B cell (primary cell): Measurements from ENCODE around the gene BCL3. TPM values are rescaled to one million over a fixed set of nuclear protein-coding genes. Genes with fewer than 3 reads are reported as not detected.

Experiments
- ATAC-seq: fragments of 200-7000 bp; cut with Tn5 transposase; one replicate; pipeline ENCODE4 v1.10.0; 2021; ENCODE audit warnings: low read depth, mild to moderate bottlenecking, moderate number of reproducible peaks, moderate library complexity
- CTCF ChIA-PET: fragments of 350-600 bp; sonication (Branson Sonifier 250); formaldehyde crosslinking; loops from one replicate; lab custom pipeline; 2021; ENCODE audit warnings: antibody characterized with exemption, inconsistent platforms; lab: Charles Lee
- POLR2A ChIA-PET: fragments of 350-600 bp; sonication (Branson Sonifier 250); formaldehyde crosslinking; loops from one replicate; lab custom pipeline; 2021; ENCODE audit warnings: antibody characterized with exemption; lab: Charles Lee
- DNase-seq: peaks from one replicate; pipeline ENCODE4 v3.0.0; 2013
- H2AFZ ChIP-seq: 2 replicates; pipeline ENCODE4 v1.6.1; 2012; ENCODE audit warnings: mild to moderate bottlenecking, low read depth, low read length; ENCODE audit not compliant: insufficient read depth, poor library complexity, severe bottlenecking
- H3K27ac ChIP-seq, 2 donors: 1 replicate in 1 of 2; 2 replicates in 1 of 2; pipeline ENCODE4 v1.5.1; 2012 to 2013; ENCODE audit warnings: low read length in 2 of 2, mild to moderate bottlenecking in 2 of 2, moderate library complexity in 1 of 2
- H3K27me3 ChIP-seq, 4 experiments: fragments of 200-600 bp in 1 of 4; sonication (generic) in 1 of 4; replicated peaks in 1 of 4; 1 replicate in 2 of 4; 2 replicates in 2 of 4; pipeline versions ENCODE4 v1.6.1 to v1.7.0; 2013 to 2016; ENCODE audit warnings: low read length in 3 of 4, mild to moderate bottlenecking in 2 of 4, mixed read lengths in 1 of 4, moderate library complexity in 1 of 4; ENCODE audit not compliant: insufficient read depth in 4 of 4, control insufficient read depth in 3 of 4; ENCODE audit errors: control extremely low read depth in 1 of 4
- H3K36me3 ChIP-seq, 2 experiments: replicated peaks in 1 of 2; 1 replicate in 1 of 2; 2 replicates in 1 of 2; pipeline versions ENCODE4 v1.6.1 to v1.7.1; 2013; ENCODE audit warnings: low read length in 1 of 2; ENCODE audit not compliant: insufficient read depth in 2 of 2, control insufficient read depth in 1 of 2; ENCODE audit errors: control extremely low read depth in 1 of 2, extremely low read depth in 1 of 2
- H3K4me1 ChIP-seq, 2 donors: fragments of 200-600 bp in 1 of 2; sonication (generic) in 1 of 2; 1 replicate in 1 of 2; 2 replicates in 1 of 2; pipeline versions ENCODE4 v1.5.1 to v1.6.1; 2013 to 2017; ENCODE audit warnings: low read length in 2 of 2; ENCODE audit not compliant: control insufficient read depth in 2 of 2, insufficient read depth in 2 of 2
- H3K4me2 ChIP-seq: replicated peaks from 2 replicates; pipeline ENCODE3; 2012; ENCODE audit warnings: mild to moderate bottlenecking, low read depth, low read length; ENCODE audit not compliant: poor library complexity, severe bottlenecking
- H3K4me3 ChIP-seq, 5 experiments: fragments of 200-600 bp in 1 of 5; sonication (generic) in 1 of 5; 1 replicate in 3 of 5; 2 replicates in 2 of 5; pipeline versions ENCODE4 v1.5.1 to v1.7.0; 2011 to 2016; ENCODE audit warnings: low read length in 4 of 5, mild to moderate bottlenecking in 4 of 5, low read depth in 2 of 5, control low read depth in 1 of 5, moderate library complexity in 1 of 5; ENCODE audit not compliant: insufficient read depth in 1 of 5; ENCODE audit errors: control extremely low read depth in 1 of 5, extremely low read depth in 1 of 5
- H3K79me2 ChIP-seq: fragments of 200-600 bp; sonication (generic); one replicate; pipeline ENCODE4 v1.6.0; 2016; ENCODE audit warnings: low read length; ENCODE audit not compliant: control insufficient read depth, insufficient read depth
- H3K9ac ChIP-seq: fragments of 200-600 bp; sonication (generic); 2 replicates; pipeline ENCODE4 v1.6.1; 2017; ENCODE audit warnings: mild to moderate bottlenecking, low read length, moderate library complexity
- H3K9me3 ChIP-seq, 3 donors: one replicate each; pipeline versions ENCODE4 v1.6.1 to v1.7.1; 2013; ENCODE audit warnings: low read length in 2 of 3; ENCODE audit not compliant: control insufficient read depth in 2 of 3, insufficient read depth in 1 of 3; ENCODE audit errors: control extremely low read depth in 1 of 3
- H4K20me1 ChIP-seq: 2 replicates; pipeline ENCODE4 v1.6.0; 2012; ENCODE audit warnings: mild to moderate bottlenecking, low read length; ENCODE audit not compliant: insufficient read depth, control insufficient read depth, poor library complexity, severe bottlenecking
- H3K27ac Mint-ChIP-seq: one replicate; pipeline ENCODE4 v1.8.0; 2021; ENCODE audit warnings: mixed read lengths
- H3K27me3 Mint-ChIP-seq: one replicate; pipeline ENCODE4 v1.8.0; 2021; ENCODE audit warnings: mixed read lengths
- H3K4me1 Mint-ChIP-seq: one replicate; pipeline ENCODE4 v1.8.0; 2021; ENCODE audit warnings: mixed read lengths
- H3K4me3 Mint-ChIP-seq: one replicate; pipeline ENCODE4 v1.8.0; 2021; ENCODE audit warnings: mixed read lengths
- H3K9me3 Mint-ChIP-seq: one replicate; pipeline ENCODE4 v1.8.0; 2022; ENCODE audit warnings: mixed read lengths; ENCODE audit not compliant: insufficient read depth
- EZH2 ChIP-seq: IDR thresholded peaks from 2 replicates; pipeline ENCODE4 v1.6.1; 2012; ENCODE audit warnings: borderline replicate concordance, low read depth, mild to moderate bottlenecking, moderate library complexity, low read length; ENCODE audit not compliant: insufficient read depth, poor library complexity, severe bottlenecking
- WGBS: methylation state at CpG from one replicate; pipeline ENCODE4 v1.1.5; 2013; ENCODE audit warnings: missing lambda C conversion rate; ENCODE audit not compliant: insufficient coverage; 5-methylcytosine and 5-hydroxymethylcytosine counted together
- intact Hi-C: fragments of 100-400 bp; cut with micrococcal nuclease; formaldehyde crosslinking; loops from one replicate; pipeline ENCODE4 v1.10.0; 2022
- polyA plus RNA-seq: library from polyadenylated mRNA; depleted of rRNA; stranded (reverse); fragments of >200 nt; gene quantifications from 2 replicates; pipeline ENCODE4 v1.2.3, GENCODE V29; 2012
- total RNA-seq, 2 donors: library from RNA; stranded (reverse); fragments of 120-200 nt in 1 of 2; gene quantifications; 1 replicate in 1 of 2; 2 replicates in 1 of 2; pipeline versions ENCODE4 v1.2.3 to v1.2.4, GENCODE V29; 2013 to 2022
- TF ChIP-seq, protein P1 (sequence below): fragments of 200-600 bp; IDR thresholded peaks from one replicate; pipeline ENCODE4 v1.8.0; 2022; ENCODE audit warnings: antibody characterized with exemption, mild to moderate bottlenecking

BCL3 gene
- total and polyA plus RNA-seq, 2 donors (not counting 1 experiment from before 2014, with no cell fraction given) = 52.3 to 147 TPM

DNA sequence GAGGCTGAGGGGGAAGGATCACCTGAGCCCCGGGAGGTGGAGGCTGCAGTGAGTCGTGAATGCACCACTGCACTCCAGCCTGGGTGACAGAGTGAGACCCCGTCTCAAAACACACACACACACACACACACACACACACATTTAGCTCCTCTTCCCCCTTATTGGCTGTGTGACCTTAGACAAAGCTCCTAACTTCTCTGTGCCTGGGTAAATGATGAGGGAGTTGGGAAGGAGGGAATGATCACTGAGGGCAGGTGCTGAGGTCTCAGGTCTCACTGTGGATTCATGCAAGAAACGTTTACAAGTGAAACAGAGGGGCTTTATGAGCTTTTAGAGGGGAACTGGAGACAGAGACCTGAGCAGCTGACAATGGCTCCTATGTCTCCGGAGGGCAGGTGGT, 16.9 kb upstream of the BCL3 start:
- Histone ChIP-seq H4K20me1 (no peaks in the 10 kb centered on the region), H3K79me2 (no peaks in the 10 kb centered on the region), H2AFZ (no peak overlapping the region), H3K27ac (no peak overlapping the region), H3K36me3 (no peaks in the 10 kb centered on the region), H3K4me1 (peaks cover 19 to 30% of the 10 kb centered on the region in 2 donors), H3K4me2 (no peak overlapping the region), H3K9me3 (no peaks in the 10 kb centered on the region), H3K27me3 (no peaks in the 10 kb centered on the region), H3K9ac (no peak overlapping the region), H3K4me3 (no peak overlapping the region)
- Mint-ChIP-seq H3K4me1 (peaks cover 22% of the 10 kb centered on the region), H3K27ac (no peak overlapping the region), H3K27me3 (no peaks in the 10 kb centered on the region), H3K9me3 (no peaks in the 10 kb centered on the region), H3K4me3 (no peak overlapping the region)
- ATAC-seq (no peak), DNase-seq (no peak)
- TF ChIP-seq, protein P1, sequence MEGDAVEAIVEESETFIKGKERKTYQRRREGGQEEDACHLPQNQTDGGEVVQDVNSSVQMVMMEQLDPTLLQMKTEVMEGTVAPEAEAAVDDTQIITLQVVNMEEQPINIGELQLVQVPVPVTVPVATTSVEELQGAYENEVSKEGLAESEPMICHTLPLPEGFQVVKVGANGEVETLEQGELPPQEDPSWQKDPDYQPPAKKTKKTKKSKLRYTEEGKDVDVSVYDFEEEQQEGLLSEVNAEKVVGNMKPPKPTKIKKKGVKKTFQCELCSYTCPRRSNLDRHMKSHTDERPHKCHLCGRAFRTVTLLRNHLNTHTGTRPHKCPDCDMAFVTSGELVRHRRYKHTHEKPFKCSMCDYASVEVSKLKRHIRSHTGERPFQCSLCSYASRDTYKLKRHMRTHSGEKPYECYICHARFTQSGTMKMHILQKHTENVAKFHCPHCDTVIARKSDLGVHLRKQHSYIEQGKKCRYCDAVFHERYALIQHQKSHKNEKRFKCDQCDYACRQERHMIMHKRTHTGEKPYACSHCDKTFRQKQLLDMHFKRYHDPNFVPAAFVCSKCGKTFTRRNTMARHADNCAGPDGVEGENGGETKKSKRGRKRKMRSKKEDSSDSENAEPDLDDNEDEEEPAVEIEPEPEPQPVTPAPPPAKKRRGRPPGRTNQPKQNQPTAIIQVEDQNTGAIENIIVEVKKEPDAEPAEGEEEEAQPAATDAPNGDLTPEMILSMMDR = no peak
- TF ChIP-seq EZH2 = no peak
- WGBS = 60% methylated on average over 2 of the region's 5 CpGs
- intact Hi-C loops = no loop called here
- CTCF ChIA-PET = interaction anchor here (0.6 to 0.8 kb wide), 3 partner anchors 40 to 971 kb away, joined by 3 read pairs; no protein-coding TSS in a partner anchor
- POLR2A ChIA-PET = no interaction called here

DNA sequence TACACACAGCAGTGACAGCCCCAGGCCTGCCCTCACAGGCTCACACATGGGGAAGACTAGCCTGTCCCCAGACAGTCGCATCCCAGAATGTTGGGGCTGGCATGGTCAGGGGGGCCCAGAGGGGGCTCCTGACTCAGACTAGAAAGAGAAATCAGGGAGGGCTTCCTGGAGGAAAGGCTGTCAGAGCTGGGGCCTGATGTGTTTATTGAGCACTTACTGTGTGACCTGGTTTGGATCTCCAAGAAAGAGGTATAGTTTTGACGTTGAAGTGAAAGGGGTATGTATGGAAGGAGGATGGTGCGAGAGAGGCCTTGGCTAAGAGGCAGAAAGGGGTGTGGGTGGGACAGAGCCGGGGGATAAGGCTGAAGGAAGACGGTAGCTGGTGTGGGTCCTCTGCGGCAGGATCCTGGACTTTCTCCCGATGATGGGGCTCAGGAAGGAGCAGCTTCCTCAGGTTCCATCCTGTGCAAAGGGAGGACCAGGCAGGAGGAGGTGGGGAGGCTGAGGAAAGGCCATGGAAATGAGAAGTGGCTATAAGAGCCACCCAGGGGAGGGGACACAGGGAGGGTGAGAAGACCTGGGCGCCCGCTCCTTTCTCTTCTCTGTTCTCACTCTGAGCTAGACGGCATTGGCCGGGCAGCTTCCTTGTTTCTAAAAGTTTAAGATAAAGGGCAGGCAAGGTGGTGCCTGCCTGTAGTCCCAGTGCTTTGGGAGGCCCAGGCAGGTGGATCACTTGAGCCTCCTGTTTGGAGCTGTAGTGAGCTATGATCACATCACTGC, 16.1 kb upstream of the BCL3 start:
- Histone ChIP-seq H3K4me1 (peaks cover 19 to 33% of the 10 kb centered on the region in 2 donors), H2AFZ (no peak overlapping the region), H3K4me3 (no peak overlapping the region), H3K9ac (no peak overlapping the region), H3K36me3 (no peaks in the 10 kb centered on the region), H3K27me3 (no peaks in the 10 kb centered on the region), H3K27ac (no peak overlapping the region), H3K4me2 (no peak overlapping the region), H3K9me3 (no peaks in the 10 kb centered on the region), H4K20me1 (no peaks in the 10 kb centered on the region), H3K79me2 (no peaks in the 10 kb centered on the region)
- Mint-ChIP-seq H3K4me3 (no peak overlapping the region), H3K27me3 (no peaks in the 10 kb centered on the region), H3K9me3 (no peaks in the 10 kb centered on the region), H3K4me1 (peaks cover 27% of the 10 kb centered on the region), H3K27ac (peak overlapping the region; percentile 0)
- DNase-seq (no peak), ATAC-seq (no peak)
- TF ChIP-seq EZH2 = no peak
- TF ChIP-seq, protein P1 = no peak
- intact Hi-C loops = no loop called here
- 84% methylated on average over 8 of the region's 11 CpGs for WGBS
- ChIA-PET POLR2A (no interaction called here), CTCF (interaction anchor here (1.5 to 2.0 kb wide), 3 partner anchors 8 to 50 kb away, joined by 3 to 13 read pairs (median 9); no protein-coding TSS in a partner anchor)
